Fibroblast of mammary gland (primary cell): ENCODE results near the gene MORC2.

Experiments
- DNase-seq: peaks from one replicate; pipeline ENCODE4 v3.0.0-alpha.2; 2010; ENCODE audit warnings: low read depth
- H3K4me3 ChIP-seq: 2 replicates; pipeline ENCODE4 v1.5.1; 2011; ENCODE audit warnings: low read depth, mild to moderate bottlenecking, low read length, moderate library complexity; ENCODE audit not compliant: control insufficient read depth
- CTCF ChIP-seq: conservative IDR thresholded peaks from 2 replicates; pipeline ENCODE4 v1.5.1; 2011; ENCODE audit warnings: low read depth, low read length, inconsistent platforms; ENCODE audit not compliant: control insufficient read depth, insufficient read depth

Gene MORC2

GRCh38 chr22:30932661-30933060 lies 35.9 kb downstream of the MORC2 start:
- DNase-seq, result no peak
- no peak for TF ChIP-seq CTCF
- H3K4me3 ChIP-seq, result no peak overlapping the region

- no peak for TF ChIP-seq CTCF
- H3K4me3 ChIP-seq, result no peak overlapping the region
- DNase-seq, result no peak
Measured at GRCh38 chr22:30931541-30932300, 36.9 kb downstream of the MORC2 start.

GRCh38 chr22:30930228-30930627 lies 38.3 kb downstream of the MORC2 start:
- no peak for DNase-seq
- no peak for TF ChIP-seq CTCF
- no peak overlapping the region for H3K4me3 ChIP-seq

- no peak for DNase-seq
- no peak overlapping the region for H3K4me3 ChIP-seq
- no peak for TF ChIP-seq CTCF
Measured at GRCh38 chr22:30928401-30928800, 40.2 kb downstream of the MORC2 start.

- TF ChIP-seq CTCF, result no peak
- no peak overlapping the region for H3K4me3 ChIP-seq
- no peak for DNase-seq
Measured at GRCh38 chr22:30927806-30928205, 40.8 kb downstream of the MORC2 start.

- no peak for DNase-seq
- H3K4me3 ChIP-seq, result no peak overlapping the region
- no peak for TF ChIP-seq CTCF
Measured at GRCh38 chr22:30926706-30927105, 41.9 kb downstream of the MORC2 start.
